ENCODE data around the gene ITPR2.

GRCh38 chr12:26749781-26750180 is 83.2 kb downstream of the ITPR2 start:
- no peak for TF ChIP-seq CTCF (IDR thresholded peaks at IDR 0.05; ENCODE audit: low read length)
- TF ChIP-seq EZH2 (optimal IDR thresholded peaks at IDR 0.05; ENCODE audit: low read depth, low read length): no peak
- no peak for TF ChIP-seq EZH2phosphoT487 (IDR thresholded peaks at IDR 0.05; ENCODE audit: low read length)

Data from MM.1S (cell line).